Vagina (tissue), 2 donors: ENCODE data around the gene NPEPPS.

Experiments used
- POLR2A ChIP-seq, 2 donors: fragments of 450-650 bp; IDR thresholded peaks; one replicate each; pipeline ENCODE4 v1.6.1; 2017; ENCODE audit warnings: antibody characterized with exemption in 2 of 2, mild to moderate bottlenecking in 2 of 2, moderate library complexity in 2 of 2
- POLR2AphosphoS5 ChIP-seq, 2 donors: sonication (generic); formaldehyde crosslinking; IDR thresholded peaks; one replicate each; pipeline ENCODE4 v1.9.0; 2017; ENCODE audit warnings: antibody characterized with exemption in 2 of 2, mild to moderate bottlenecking in 2 of 2, low read depth in 1 of 2; ENCODE audit not compliant: insufficient read depth in 1 of 2
- TF ChIP-seq, protein P1 (sequence below), 3 experiments: fragments of 450-650 bp in 2 of 3; fragments of 200-600 bp in 1 of 3; sonication (generic) in 1 of 3; IDR thresholded peaks; one replicate each; pipeline ENCODE4 v1.5.1; 2017 to 2019; ENCODE audit warnings: antibody characterized with exemption in 3 of 3, mild to moderate bottlenecking in 2 of 3, moderate library complexity in 2 of 3

DNA sequence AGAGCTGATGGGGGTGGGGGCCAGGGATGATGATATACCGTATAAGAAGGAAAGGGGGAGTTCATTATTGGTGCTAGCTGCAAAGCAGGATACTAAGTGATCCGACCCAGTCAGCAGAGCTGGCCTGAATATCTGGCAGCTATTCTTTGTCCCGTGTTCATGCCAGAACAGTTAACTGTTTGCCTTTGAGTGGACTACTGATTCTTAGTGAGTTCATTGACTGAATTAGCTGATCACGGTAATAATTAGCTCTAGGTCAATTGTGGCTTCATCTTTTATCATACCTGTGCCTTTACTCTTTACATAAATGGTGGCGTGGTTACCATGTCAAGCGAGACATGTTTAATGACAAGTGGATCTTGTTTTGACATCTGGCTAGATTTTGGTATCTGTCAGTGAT lies 124.1 kb downstream of the NPEPPS start:
- TF ChIP-seq, protein P1, sequence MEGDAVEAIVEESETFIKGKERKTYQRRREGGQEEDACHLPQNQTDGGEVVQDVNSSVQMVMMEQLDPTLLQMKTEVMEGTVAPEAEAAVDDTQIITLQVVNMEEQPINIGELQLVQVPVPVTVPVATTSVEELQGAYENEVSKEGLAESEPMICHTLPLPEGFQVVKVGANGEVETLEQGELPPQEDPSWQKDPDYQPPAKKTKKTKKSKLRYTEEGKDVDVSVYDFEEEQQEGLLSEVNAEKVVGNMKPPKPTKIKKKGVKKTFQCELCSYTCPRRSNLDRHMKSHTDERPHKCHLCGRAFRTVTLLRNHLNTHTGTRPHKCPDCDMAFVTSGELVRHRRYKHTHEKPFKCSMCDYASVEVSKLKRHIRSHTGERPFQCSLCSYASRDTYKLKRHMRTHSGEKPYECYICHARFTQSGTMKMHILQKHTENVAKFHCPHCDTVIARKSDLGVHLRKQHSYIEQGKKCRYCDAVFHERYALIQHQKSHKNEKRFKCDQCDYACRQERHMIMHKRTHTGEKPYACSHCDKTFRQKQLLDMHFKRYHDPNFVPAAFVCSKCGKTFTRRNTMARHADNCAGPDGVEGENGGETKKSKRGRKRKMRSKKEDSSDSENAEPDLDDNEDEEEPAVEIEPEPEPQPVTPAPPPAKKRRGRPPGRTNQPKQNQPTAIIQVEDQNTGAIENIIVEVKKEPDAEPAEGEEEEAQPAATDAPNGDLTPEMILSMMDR (IDR thresholded peaks at IDR 0.05): no peak
- TF ChIP-seq POLR2A (IDR thresholded peaks at IDR 0.05) (no peak), POLR2AphosphoS5 (IDR thresholded peaks at IDR 0.05; ENCODE audit: insufficient read depth in 1 of 2, low read depth in 1 of 2) (no peak)
